ENCODE measurements around the gene BTAF1. TPM values are rescaled to one million over a fixed set of nuclear protein-coding genes. Genes with fewer than 3 reads are reported as not detected.

BTAF1 gene
- total RNA-seq, 1 experiment from 2014 or later, result 33.8 TPM

DNA sequence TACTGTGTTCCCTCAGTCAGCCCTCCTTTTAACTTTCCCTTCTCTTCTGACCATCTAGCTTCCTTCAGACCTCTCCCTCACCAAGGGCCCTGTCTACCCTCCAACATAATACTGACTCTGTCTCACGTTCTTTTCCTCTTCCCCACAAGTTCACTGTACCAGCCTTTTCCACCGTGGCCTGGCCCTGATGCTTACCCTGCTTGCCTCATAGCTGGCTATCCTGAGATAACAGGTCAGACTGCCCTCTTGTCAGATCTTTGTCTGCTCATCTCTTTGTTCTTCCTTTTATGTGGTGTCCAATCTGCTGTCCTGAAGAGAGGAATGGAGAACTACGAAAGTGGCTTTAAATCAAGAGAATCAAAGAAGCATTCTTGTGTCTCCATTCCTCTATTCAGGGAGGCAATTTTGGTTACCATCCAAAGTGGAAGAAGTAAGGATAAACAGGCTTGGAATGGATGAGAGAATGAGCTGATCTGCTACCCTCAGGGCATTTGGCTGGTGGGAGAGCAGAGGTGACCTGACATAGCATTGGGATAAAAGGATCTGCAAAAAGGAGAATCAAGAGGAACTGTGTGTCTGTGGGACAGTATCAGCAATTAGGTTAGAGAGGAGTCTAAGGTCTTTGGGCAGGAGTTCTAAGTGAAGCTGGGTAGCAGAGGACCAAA lies 8.1 kb downstream of the BTAF1 start:
- H3K9me3 ChIP-seq (ENCODE audit: control insufficient read depth, insufficient read depth, low read depth, low read length), result no peaks in the 10 kb centered on the region
- H3K4me1 ChIP-seq (ENCODE audit: control insufficient read depth, insufficient read depth, low read length), result peaks cover 7% of the 10 kb centered on the region; the same call in 1 of the 2 replicates
- DNase-seq (ENCODE audit: low read depth, low spot score), result no peak
- CTCF ChIA-PET, result no interaction called here
- intact Hi-C loops (cut with micrococcal nuclease; ENCODE audit: unreplicated experiment), result no loop called here
- no peak overlapping the region for H3K27ac ChIP-seq (ENCODE audit: low read length)
- no peak overlapping the region for H3K4me3 ChIP-seq (ENCODE audit: low read depth in 2 of 2, low read length in 2 of 2)
- no peak for TF ChIP-seq SIN3A (IDR thresholded peaks at IDR 0.05; ENCODE audit: borderline replicate concordance, insufficient read depth, low read depth, low read length)
- TF ChIP-seq, protein P1, sequence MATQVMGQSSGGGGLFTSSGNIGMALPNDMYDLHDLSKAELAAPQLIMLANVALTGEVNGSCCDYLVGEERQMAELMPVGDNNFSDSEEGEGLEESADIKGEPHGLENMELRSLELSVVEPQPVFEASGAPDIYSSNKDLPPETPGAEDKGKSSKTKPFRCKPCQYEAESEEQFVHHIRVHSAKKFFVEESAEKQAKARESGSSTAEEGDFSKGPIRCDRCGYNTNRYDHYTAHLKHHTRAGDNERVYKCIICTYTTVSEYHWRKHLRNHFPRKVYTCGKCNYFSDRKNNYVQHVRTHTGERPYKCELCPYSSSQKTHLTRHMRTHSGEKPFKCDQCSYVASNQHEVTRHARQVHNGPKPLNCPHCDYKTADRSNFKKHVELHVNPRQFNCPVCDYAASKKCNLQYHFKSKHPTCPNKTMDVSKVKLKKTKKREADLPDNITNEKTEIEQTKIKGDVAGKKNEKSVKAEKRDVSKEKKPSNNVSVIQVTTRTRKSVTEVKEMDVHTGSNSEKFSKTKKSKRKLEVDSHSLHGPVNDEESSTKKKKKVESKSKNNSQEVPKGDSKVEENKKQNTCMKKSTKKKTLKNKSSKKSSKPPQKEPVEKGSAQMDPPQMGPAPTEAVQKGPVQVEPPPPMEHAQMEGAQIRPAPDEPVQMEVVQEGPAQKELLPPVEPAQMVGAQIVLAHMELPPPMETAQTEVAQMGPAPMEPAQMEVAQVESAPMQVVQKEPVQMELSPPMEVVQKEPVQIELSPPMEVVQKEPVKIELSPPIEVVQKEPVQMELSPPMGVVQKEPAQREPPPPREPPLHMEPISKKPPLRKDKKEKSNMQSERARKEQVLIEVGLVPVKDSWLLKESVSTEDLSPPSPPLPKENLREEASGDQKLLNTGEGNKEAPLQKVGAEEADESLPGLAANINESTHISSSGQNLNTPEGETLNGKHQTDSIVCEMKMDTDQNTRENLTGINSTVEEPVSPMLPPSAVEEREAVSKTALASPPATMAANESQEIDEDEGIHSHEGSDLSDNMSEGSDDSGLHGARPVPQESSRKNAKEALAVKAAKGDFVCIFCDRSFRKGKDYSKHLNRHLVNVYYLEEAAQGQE (IDR thresholded peaks at IDR 0.05; ENCODE audit: insufficient read depth in 1 of 2, low read depth in 2 of 2, low read length in 1 of 2), result no peak
- TF ChIP-seq TCF7L2 (IDR thresholded peaks at IDR 0.05; ENCODE audit: low read depth, low read length), result no peak
- TF ChIP-seq POLR2AphosphoS5 (IDR thresholded peaks at IDR 0.05; ENCODE audit: low read depth, low read length), result no peak
- TF ChIP-seq, protein P2, sequence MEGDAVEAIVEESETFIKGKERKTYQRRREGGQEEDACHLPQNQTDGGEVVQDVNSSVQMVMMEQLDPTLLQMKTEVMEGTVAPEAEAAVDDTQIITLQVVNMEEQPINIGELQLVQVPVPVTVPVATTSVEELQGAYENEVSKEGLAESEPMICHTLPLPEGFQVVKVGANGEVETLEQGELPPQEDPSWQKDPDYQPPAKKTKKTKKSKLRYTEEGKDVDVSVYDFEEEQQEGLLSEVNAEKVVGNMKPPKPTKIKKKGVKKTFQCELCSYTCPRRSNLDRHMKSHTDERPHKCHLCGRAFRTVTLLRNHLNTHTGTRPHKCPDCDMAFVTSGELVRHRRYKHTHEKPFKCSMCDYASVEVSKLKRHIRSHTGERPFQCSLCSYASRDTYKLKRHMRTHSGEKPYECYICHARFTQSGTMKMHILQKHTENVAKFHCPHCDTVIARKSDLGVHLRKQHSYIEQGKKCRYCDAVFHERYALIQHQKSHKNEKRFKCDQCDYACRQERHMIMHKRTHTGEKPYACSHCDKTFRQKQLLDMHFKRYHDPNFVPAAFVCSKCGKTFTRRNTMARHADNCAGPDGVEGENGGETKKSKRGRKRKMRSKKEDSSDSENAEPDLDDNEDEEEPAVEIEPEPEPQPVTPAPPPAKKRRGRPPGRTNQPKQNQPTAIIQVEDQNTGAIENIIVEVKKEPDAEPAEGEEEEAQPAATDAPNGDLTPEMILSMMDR (IDR thresholded peaks at IDR 0.05), result no peak
- in situ Hi-C loops (cut with HindIII; ENCODE audit: low pct_unique_long_range_greater_than_20kb, low sequenced_read_pairs), result no loop called here
- no peak for ATAC-seq
- no peaks in the 10 kb centered on the region for H3K27me3 ChIP-seq (ENCODE audit: control insufficient read depth, insufficient read depth, low read length)
- H3K36me3 ChIP-seq (ENCODE audit: control insufficient read depth, insufficient read depth, low read length), result 0 out of 2 replicates have a peak, but pooled peaks cover 8% of the 10 kb centered on the region
- POLR2A ChIA-PET, result no interaction called here
- BruUV-seq (replicated peaks), result no TSS peak

DNA sequence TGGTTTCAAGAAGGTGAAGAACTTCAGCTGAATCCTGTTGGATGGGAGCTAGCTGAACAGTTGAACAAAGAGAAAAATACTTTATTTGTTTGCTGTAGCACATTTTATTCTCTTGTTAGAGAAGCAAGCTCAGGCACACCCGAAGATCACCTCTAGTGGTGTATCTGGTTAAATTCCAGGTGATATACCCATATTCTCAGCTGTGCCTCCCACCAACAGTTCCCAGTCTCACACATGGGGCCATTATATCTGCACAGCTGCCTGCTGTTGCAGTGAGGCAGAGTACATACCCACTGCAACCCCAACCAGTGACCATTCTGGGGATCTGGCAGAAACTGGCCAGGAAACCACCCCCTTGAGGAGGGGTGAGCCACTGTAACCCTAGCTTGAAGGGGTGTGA lies 9.2 kb downstream of the BTAF1 start:
- ChIA-PET CTCF (no interaction called here), POLR2A (interaction anchor here (0.6 kb wide), 2 partner anchors 10 to 59 kb away, joined by 4 to 7 read pairs; no protein-coding TSS in a partner anchor)
- Histone ChIP-seq H3K27ac (ENCODE audit: low read length) (no peak overlapping the region), H3K27me3 (ENCODE audit: control insufficient read depth, insufficient read depth, low read length) (no peaks in the 10 kb centered on the region), H3K36me3 (ENCODE audit: control insufficient read depth, insufficient read depth, low read length) (0 out of 2 replicates have a peak, but pooled peaks cover 8% of the 10 kb centered on the region), H3K9me3 (ENCODE audit: control insufficient read depth, insufficient read depth, low read depth, low read length) (no peaks in the 10 kb centered on the region), H3K4me3 (ENCODE audit: low read depth in 2 of 2, low read length in 2 of 2) (no peak overlapping the region), H3K4me1 (ENCODE audit: control insufficient read depth, insufficient read depth, low read length) (peaks cover 7% of the 10 kb centered on the region; the same call in 1 of the 2 replicates)
- DNase-seq (ENCODE audit: low read depth, low spot score), result no peak
- in situ Hi-C loops (cut with HindIII; ENCODE audit: low pct_unique_long_range_greater_than_20kb, low sequenced_read_pairs), result no loop called here
- intact Hi-C loops (cut with micrococcal nuclease; ENCODE audit: unreplicated experiment), result no loop called here
- BruUV-seq (replicated peaks), result no TSS peak
- ATAC-seq, result 0 out of 2 replicates have a peak, but pooled peaks have one; percentile 52
- TF ChIP-seq POLR2AphosphoS5 (IDR thresholded peaks at IDR 0.05; ENCODE audit: low read depth, low read length) (no peak), TCF7L2 (IDR thresholded peaks at IDR 0.05; ENCODE audit: low read depth, low read length) (no peak), SIN3A (IDR thresholded peaks at IDR 0.05; ENCODE audit: borderline replicate concordance, insufficient read depth, low read depth, low read length) (no peak)
- TF ChIP-seq, protein P2 (IDR thresholded peaks at IDR 0.05), result no peak
- TF ChIP-seq, protein P1 (IDR thresholded peaks at IDR 0.05; ENCODE audit: insufficient read depth in 1 of 2, low read depth in 2 of 2, low read length in 1 of 2), result no peak

Data from Panc1 (cell line).